Measurements from ENCODE around the gene KDELR1. TPM values are rescaled to one million over a fixed set of nuclear protein-coding genes. Genes with fewer than 3 reads are reported as not detected.
"Not testable (repeated sequence)": the region's sequence is repeated elsewhere in the genome, so short reads cannot be mapped to it uniquely, and the experiment has no call there.

KDELR1 gene
- total RNA-seq, 1 donor from 2014 or later = 183 TPM

GRCh38 chr19:48373567-48373966 lies 17.8 kb downstream of the KDELR1 start:
- no peak for DNase-seq (ENCODE audit: low spot score in 2 of 2)
- no peak overlapping the region for H3K27ac ChIP-seq
- TF ChIP-seq, protein P1, sequence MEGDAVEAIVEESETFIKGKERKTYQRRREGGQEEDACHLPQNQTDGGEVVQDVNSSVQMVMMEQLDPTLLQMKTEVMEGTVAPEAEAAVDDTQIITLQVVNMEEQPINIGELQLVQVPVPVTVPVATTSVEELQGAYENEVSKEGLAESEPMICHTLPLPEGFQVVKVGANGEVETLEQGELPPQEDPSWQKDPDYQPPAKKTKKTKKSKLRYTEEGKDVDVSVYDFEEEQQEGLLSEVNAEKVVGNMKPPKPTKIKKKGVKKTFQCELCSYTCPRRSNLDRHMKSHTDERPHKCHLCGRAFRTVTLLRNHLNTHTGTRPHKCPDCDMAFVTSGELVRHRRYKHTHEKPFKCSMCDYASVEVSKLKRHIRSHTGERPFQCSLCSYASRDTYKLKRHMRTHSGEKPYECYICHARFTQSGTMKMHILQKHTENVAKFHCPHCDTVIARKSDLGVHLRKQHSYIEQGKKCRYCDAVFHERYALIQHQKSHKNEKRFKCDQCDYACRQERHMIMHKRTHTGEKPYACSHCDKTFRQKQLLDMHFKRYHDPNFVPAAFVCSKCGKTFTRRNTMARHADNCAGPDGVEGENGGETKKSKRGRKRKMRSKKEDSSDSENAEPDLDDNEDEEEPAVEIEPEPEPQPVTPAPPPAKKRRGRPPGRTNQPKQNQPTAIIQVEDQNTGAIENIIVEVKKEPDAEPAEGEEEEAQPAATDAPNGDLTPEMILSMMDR (IDR thresholded peaks at IDR 0.05) = no peak

DNA sequence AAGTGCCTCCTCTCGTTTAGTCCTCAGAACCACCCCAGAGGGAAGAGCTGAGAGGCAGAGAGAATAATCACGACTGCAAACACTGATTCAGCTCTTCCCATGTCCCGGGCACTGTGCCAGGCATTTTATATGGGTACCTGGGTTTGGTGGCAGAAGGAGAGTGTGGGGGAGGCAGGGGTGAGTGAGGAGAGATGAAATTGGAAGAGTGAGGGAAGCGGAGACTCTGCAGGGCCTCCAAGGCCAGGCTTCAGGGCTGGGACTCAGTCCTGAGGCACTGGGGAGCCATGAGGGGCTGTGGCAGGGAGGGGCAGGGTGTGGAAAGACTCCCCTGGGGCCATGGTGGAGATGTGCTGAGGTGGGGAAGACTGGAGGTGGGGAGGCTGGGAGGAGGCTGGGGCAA lies 18.4 kb downstream of the KDELR1 start:
- Histone ChIP-seq H3K36me3 (no peaks in the 10 kb centered on the region), H3K9me3 (no peaks in the 10 kb centered on the region), H3K27me3 (no peaks in the 10 kb centered on the region), H3K27ac (no peak overlapping the region), H3K4me3 (no peak overlapping the region), H3K4me1 (no peaks in the 10 kb centered on the region)
- TF ChIP-seq, protein P1 (IDR thresholded peaks at IDR 0.05) = no peak
- intact Hi-C loops (cut with DNase I) = no loop called here
- DNase-seq (ENCODE audit: low spot score in 2 of 2) = no peak

More at GRCh38 chr19:48373567-48373966, 17.8 kb downstream of the KDELR1 start:
- H3K9me3 ChIP-seq = no peaks in the 10 kb centered on the region
- no peaks in the 10 kb centered on the region for H3K36me3 ChIP-seq
- H3K27me3 ChIP-seq = no peaks in the 10 kb centered on the region
- intact Hi-C loops (cut with DNase I) = no loop called here
- no peaks in the 10 kb centered on the region for H3K4me1 ChIP-seq
- H3K4me3 ChIP-seq = no peak overlapping the region

DNA sequence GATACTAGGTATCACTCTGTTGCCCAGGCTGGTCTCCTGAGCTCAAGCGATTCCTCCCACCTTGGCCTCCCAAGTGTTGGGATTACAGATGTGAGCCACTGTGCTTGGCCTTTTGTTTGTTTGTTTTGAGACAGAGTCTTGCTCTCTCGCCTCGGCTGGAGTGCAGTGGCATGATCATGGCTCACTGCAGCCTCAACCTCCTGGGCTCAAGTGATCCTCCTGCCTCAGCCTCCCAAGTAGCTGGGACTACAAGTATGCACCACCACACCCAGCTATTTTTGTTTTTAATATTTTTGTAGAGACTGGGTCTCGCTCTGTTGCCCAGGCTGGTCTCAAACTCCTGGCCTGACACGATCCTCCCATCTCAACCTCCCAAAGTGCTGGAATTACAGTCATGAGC lies 19.6 kb downstream of the KDELR1 start:
- H3K27ac ChIP-seq; intact Hi-C loops (cut with DNase I); H3K27me3 ChIP-seq; H3K36me3 ChIP-seq; DNase-seq (ENCODE audit: low spot score in 2 of 2); H3K4me1 ChIP-seq; H3K4me3 ChIP-seq; H3K9me3 ChIP-seq: not testable (repeated sequence)

DNA sequence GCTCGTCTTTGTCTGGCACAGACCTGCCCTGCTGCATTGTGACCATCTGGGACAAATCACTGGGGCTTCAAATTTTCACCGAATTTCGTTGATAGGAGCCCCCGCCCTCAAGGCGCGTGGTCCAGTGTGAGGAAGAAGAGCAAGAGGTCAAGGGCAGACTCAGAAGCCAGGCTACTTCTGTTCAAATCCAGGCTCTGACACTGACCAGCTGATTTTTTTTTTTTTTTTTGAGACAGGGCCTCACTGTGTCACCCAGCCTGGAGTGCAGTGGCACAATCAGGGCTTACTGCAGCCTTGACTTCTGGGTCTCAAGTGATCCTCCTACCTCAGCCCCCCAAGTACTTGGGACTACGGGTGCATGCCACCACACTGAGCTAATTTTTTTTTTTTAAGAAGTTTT lies 20.0 kb downstream of the KDELR1 start:
- H3K27me3 ChIP-seq = no peaks in the 10 kb centered on the region
- H3K36me3 ChIP-seq = no peaks in the 10 kb centered on the region
- intact Hi-C loops (cut with DNase I) = no loop called here
- H3K4me1 ChIP-seq = no peaks in the 10 kb centered on the region
- TF ChIP-seq, protein P1 (IDR thresholded peaks at IDR 0.05) = no peak
- no peak for DNase-seq (ENCODE audit: low spot score in 2 of 2)
- no peak overlapping the region for H3K4me3 ChIP-seq
- H3K27ac ChIP-seq = no peak overlapping the region
- H3K9me3 ChIP-seq = no peaks in the 10 kb centered on the region

GRCh38 chr19:48370955-48371354 lies 20.4 kb downstream of the KDELR1 start:
- intact Hi-C loops (cut with DNase I) = no loop called here

DNA sequence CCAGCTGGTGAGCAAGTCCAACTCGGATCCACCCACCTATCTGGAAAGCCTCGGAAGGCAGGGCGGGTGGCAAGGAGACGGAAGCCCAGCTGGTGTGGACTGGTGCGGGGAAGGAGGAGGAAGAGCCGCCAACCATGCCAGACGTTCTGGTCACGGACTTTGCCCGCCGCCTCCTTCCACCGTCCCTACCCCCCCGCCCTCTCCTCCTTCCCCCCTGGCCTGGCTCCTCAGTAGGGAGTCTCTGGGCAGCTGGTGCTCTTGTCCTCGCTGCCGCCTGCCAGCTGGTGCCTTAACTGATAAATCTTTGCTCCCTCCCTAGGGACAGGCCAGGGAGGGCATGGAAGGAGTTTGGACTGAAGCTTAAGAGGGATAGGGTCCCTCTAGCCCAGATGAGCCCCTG lies 22.4 kb downstream of the KDELR1 start:
- H3K27me3 ChIP-seq = no peaks in the 10 kb centered on the region
- DNase-seq (ENCODE audit: low spot score in 2 of 2) = no peak
- intact Hi-C loops (cut with DNase I) = loop anchor here (10.0 kb wide), 1 partner anchor 346 kb away; the partner anchor contains the start of gene MAMSTR
- TF ChIP-seq, protein P1 (IDR thresholded peaks at IDR 0.05) = no peak
- H3K27ac ChIP-seq = no peak overlapping the region
- no peaks in the 10 kb centered on the region for H3K9me3 ChIP-seq
- H3K4me3 ChIP-seq = no peak overlapping the region
- H3K36me3 ChIP-seq = no peaks in the 10 kb centered on the region
- peaks cover 0 to 4% of the 10 kb centered on the region in 2 donors for H3K4me1 ChIP-seq

More at GRCh38 chr19:48370955-48371354, 20.4 kb downstream of the KDELR1 start:
- DNase-seq (ENCODE audit: low spot score in 2 of 2) = no peak
- Histone ChIP-seq H3K4me1 (no peaks in the 10 kb centered on the region), H3K27ac (no peak overlapping the region), H3K9me3 (no peaks in the 10 kb centered on the region), H3K36me3 (no peaks in the 10 kb centered on the region), H3K27me3 (no peaks in the 10 kb centered on the region), H3K4me3 (no peak overlapping the region)
- TF ChIP-seq, protein P1 (IDR thresholded peaks at IDR 0.05) = no peak
